GM23338 (cell line): ENCODE measurements around the gene ING3. TPM values are rescaled to one million over a fixed set of nuclear protein-coding genes. Genes with fewer than 3 reads are reported as not detected.

Experiments used
- ATAC-seq: fragments of 200-7000 bp; cut with Tn5 transposase; 3 replicates; pipeline ENCODE4 v1.9.1; 2020
- DNase-seq: peaks from one replicate; pipeline ENCODE4 v3.0.0-alpha.2; 2015; ENCODE audit warnings: low spot score
- H2AFZ ChIP-seq: fragments of 200-600 bp; sonication (generic); 2 replicates; pipeline ENCODE4 v1.8.0; 2016; ENCODE audit warnings: antibody characterized with exemption, mild to moderate bottlenecking, moderate library complexity
- H3F3A ChIP-seq: fragments of 200-600 bp; sonication (generic); replicated peaks from 2 replicates; pipeline ENCODE4 v1.8.0; 2017; ENCODE audit warnings: antibody characterized with exemption, mixed run types, low read depth
- H3K27ac ChIP-seq: fragments of 200-600 bp; sonication (generic); 2 replicates; pipeline ENCODE4 v1.6.1; 2016; ENCODE audit warnings: low read depth
- H3K27me3 ChIP-seq: fragments of 200-600 bp; sonication (generic); 2 replicates; pipeline ENCODE4 v1.8.0; 2016; ENCODE audit warnings: mild to moderate bottlenecking, mixed run types, moderate library complexity; ENCODE audit not compliant: insufficient read depth
- H3K36me3 ChIP-seq: fragments of 200-600 bp; sonication (generic); 2 replicates; pipeline ENCODE4 v1.8.0; 2016; ENCODE audit warnings: mild to moderate bottlenecking; ENCODE audit not compliant: insufficient read depth
- H3K4me1 ChIP-seq: fragments of 200-600 bp; sonication (generic); 2 replicates; pipeline ENCODE4 v1.8.0; 2016; ENCODE audit warnings: mild to moderate bottlenecking, moderate library complexity; ENCODE audit not compliant: insufficient read depth
- H3K4me2 ChIP-seq: fragments of 200-600 bp; sonication (generic); 2 replicates; pipeline ENCODE4 v1.7.1; 2017; ENCODE audit warnings: mixed run types
- H3K4me3 ChIP-seq: fragments of 200-600 bp; sonication (generic); 2 replicates; pipeline ENCODE4 v1.6.1; 2016; ENCODE audit warnings: mixed run types
- H3K79me2 ChIP-seq: fragments of 200-600 bp; sonication (generic); replicated peaks from 2 replicates; pipeline ENCODE4 v1.8.0; 2017; ENCODE audit warnings: mild to moderate bottlenecking; ENCODE audit not compliant: insufficient read depth
- H3K9me2 ChIP-seq: fragments of 200-600 bp; sonication (generic); 2 replicates; pipeline ENCODE4 v1.8.0; 2017; ENCODE audit not compliant: insufficient read depth
- H4K20me1 ChIP-seq: fragments of 200-600 bp; sonication (generic); replicated peaks from 2 replicates; pipeline ENCODE4 v1.8.0; 2017; ENCODE audit warnings: mild to moderate bottlenecking; ENCODE audit not compliant: insufficient read depth
- H3K27ac Mint-ChIP-seq: 2 replicates; pipeline ENCODE4 v1.8.0; 2020; ENCODE audit warnings: inconsistent platforms, mild to moderate bottlenecking, moderate library complexity, mixed read lengths
- H3K27me3 Mint-ChIP-seq: 3 replicates; pipeline ENCODE4 v1.8.0; 2022; ENCODE audit warnings: low read depth, mild to moderate bottlenecking, moderate library complexity, mixed read lengths, inconsistent platforms; ENCODE audit not compliant: insufficient read depth, poor library complexity
- H3K36me3 Mint-ChIP-seq: 3 replicates; pipeline ENCODE4 v1.8.0; 2021; ENCODE audit warnings: low read depth, mild to moderate bottlenecking, inconsistent platforms, moderate library complexity, mixed read lengths
- H3K4me1 Mint-ChIP-seq: 3 replicates; pipeline ENCODE4 v1.8.0; 2020; ENCODE audit warnings: mild to moderate bottlenecking, inconsistent platforms, mixed read lengths
- H3K4me3 Mint-ChIP-seq: 3 replicates; pipeline ENCODE4 v1.8.0; 2021; ENCODE audit warnings: moderate library complexity, mild to moderate bottlenecking, inconsistent platforms, mixed read lengths
- H3K9me3 Mint-ChIP-seq: 3 replicates; pipeline ENCODE4 v1.8.0; 2020; ENCODE audit warnings: moderate library complexity, mild to moderate bottlenecking, inconsistent platforms, mixed read lengths
- CREB1 ChIP-seq: fragments of 250-450 bp; sonication (Bioruptor Pico); IDR thresholded peaks from 2 replicates; pipeline ENCODE4 v1.5.0; 2020; ENCODE audit warnings: low read depth, mild to moderate bottlenecking, moderate library complexity
- EZH2 ChIP-seq: fragments of 200-600 bp; sonication (generic); IDR thresholded peaks from one replicate; pipeline ENCODE4 v1.8.0; 2017; ENCODE audit warnings: antibody characterized with exemption, mild to moderate bottlenecking, low read depth; ENCODE audit not compliant: unreplicated experiment
- EZH2phosphoT487 ChIP-seq: fragments of 200-600 bp; sonication (generic); IDR thresholded peaks from one replicate; pipeline ENCODE4 v1.8.1; 2018; ENCODE audit warnings: antibody characterized with exemption; ENCODE audit not compliant: unreplicated experiment
- JUNB ChIP-seq: IDR thresholded peaks from one replicate; pipeline ENCODE4 v1.6.1; 2016; ENCODE audit warnings: antibody characterized with exemption; ENCODE audit not compliant: unreplicated experiment
- NANOG ChIP-seq: IDR thresholded peaks from 2 replicates; pipeline ENCODE4 v1.6.1; 2016; ENCODE audit warnings: antibody characterized with exemption, borderline replicate concordance
- POLR2AphosphoS5 ChIP-seq: IDR thresholded peaks from 2 replicates; pipeline ENCODE4 v1.6.1; 2016; ENCODE audit warnings: antibody characterized with exemption, low read depth
- STAT1 ChIP-seq: IDR thresholded peaks from one replicate; pipeline ENCODE4 v1.6.1; 2016; ENCODE audit warnings: antibody characterized with exemption; ENCODE audit not compliant: unreplicated experiment
- ZNF114 ChIP-seq: fragments of 250-450 bp; sonication (Bioruptor Pico); IDR thresholded peaks from 2 replicates; pipeline ENCODE4 v1.5.0; 2020; ENCODE audit warnings: mild to moderate bottlenecking, moderate library complexity
- ZNF331 ChIP-seq: fragments of 250-450 bp; sonication (Bioruptor Pico); IDR thresholded peaks from 2 replicates; pipeline ENCODE4 v1.5.0; 2020; ENCODE audit warnings: low read depth, mild to moderate bottlenecking, moderate library complexity
- polyA plus RNA-seq: library from polyadenylated mRNA; unstranded; fragments of >200 nt; fragmentation: Nextera tagmentation; extraction: Ambion mirVana; gene quantifications from 2 replicates; pipeline ENCODE4 v1.2.1, GENCODE V29; 2016
- total RNA-seq: library from RNA; depleted of rRNA; stranded (reverse); fragments of >200 nt; shearing (Covaris generic); gene quantifications from 2 replicates; pipeline ENCODE4 v1.2.3, GENCODE V29; 2014
- TF ChIP-seq, protein P1 (sequence below), 2 experiments: fragments of 200-600 bp in 1 of 2; sonication (generic) in 1 of 2; conservative IDR thresholded peaks; 2 replicates each; pipeline versions ENCODE4 v1.5.1 to v1.6.1; 2016 to 2017; ENCODE audit warnings: antibody characterized with exemption in 2 of 2, low read depth in 2 of 2, mild to moderate bottlenecking in 2 of 2, moderate library complexity in 1 of 2
- TF ChIP-seq, protein P2 (sequence below): IDR thresholded peaks from 2 replicates; pipeline ENCODE4 v1.6.1; 2016; ENCODE audit warnings: antibody characterized with exemption
- TF ChIP-seq, protein P3 (sequence below): fragments of 250-450 bp; sonication (Bioruptor Pico); IDR thresholded peaks from 2 replicates; pipeline ENCODE4 v1.5.0; 2020; ENCODE audit warnings: mild to moderate bottlenecking, moderate library complexity

ING3 gene
- total and polyA plus RNA-seq, 2 experiments from 2014 or later = 17.8 to 26.2 TPM

DNA sequence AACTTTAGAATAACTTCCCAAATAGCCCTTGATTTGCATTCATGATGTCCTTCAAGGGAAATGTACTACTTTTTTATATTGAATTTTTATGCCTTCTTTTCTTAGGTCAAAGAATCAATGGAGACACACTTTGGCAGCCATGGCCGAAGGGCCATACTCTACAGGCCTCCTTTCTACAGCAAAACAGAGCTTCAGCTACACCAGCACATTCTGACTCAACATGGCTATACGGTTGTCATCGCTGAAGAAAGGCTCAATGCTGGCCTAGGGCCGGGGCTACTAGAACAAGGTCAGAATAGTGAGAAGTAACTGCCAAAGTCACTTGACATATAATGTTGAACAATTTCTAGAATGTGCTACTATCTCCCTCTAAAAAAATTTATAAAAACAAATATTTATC lies 65.0 kb downstream of the ING3 start:
- H3K4me1 ChIP-seq = no peaks in the 10 kb centered on the region
- H3K79me2 ChIP-seq = no peaks in the 10 kb centered on the region
- H4K20me1 ChIP-seq = no peaks in the 10 kb centered on the region
- no peak overlapping the region for H3K4me2 ChIP-seq
- no peaks in the 10 kb centered on the region for H3F3A ChIP-seq
- no peaks in the 10 kb centered on the region for H3K27me3 ChIP-seq
- Mint-ChIP-seq H3K27ac (no peak overlapping the region), H3K4me3 (no peak overlapping the region), H3K4me1 (no peaks in the 10 kb centered on the region), H3K36me3 (no peaks in the 10 kb centered on the region), H3K9me3 (no peaks in the 10 kb centered on the region), H3K27me3 (no peaks in the 10 kb centered on the region)
- DNase-seq (no peak), ATAC-seq (no peak)
- no peak overlapping the region for H2AFZ ChIP-seq
- H3K9me2 ChIP-seq = no peaks in the 10 kb centered on the region
- no peak overlapping the region for H3K4me3 ChIP-seq
- TF ChIP-seq CREB1 (CRISPR knock-in tag) (no peak), ZNF331 (no peak), NANOG (no peak), JUNB (no peak), STAT1 (no peak), ZNF114 (CRISPR knock-in tag) (no peak), EZH2phosphoT487 (no peak), EZH2 (no peak), POLR2AphosphoS5 (no peak)
- TF ChIP-seq, protein P1, sequence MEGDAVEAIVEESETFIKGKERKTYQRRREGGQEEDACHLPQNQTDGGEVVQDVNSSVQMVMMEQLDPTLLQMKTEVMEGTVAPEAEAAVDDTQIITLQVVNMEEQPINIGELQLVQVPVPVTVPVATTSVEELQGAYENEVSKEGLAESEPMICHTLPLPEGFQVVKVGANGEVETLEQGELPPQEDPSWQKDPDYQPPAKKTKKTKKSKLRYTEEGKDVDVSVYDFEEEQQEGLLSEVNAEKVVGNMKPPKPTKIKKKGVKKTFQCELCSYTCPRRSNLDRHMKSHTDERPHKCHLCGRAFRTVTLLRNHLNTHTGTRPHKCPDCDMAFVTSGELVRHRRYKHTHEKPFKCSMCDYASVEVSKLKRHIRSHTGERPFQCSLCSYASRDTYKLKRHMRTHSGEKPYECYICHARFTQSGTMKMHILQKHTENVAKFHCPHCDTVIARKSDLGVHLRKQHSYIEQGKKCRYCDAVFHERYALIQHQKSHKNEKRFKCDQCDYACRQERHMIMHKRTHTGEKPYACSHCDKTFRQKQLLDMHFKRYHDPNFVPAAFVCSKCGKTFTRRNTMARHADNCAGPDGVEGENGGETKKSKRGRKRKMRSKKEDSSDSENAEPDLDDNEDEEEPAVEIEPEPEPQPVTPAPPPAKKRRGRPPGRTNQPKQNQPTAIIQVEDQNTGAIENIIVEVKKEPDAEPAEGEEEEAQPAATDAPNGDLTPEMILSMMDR (conservative IDR thresholded peaks at IDR 0.05; ENCODE audit: low read depth in 2 of 2) = no peak
- TF ChIP-seq, protein P2, sequence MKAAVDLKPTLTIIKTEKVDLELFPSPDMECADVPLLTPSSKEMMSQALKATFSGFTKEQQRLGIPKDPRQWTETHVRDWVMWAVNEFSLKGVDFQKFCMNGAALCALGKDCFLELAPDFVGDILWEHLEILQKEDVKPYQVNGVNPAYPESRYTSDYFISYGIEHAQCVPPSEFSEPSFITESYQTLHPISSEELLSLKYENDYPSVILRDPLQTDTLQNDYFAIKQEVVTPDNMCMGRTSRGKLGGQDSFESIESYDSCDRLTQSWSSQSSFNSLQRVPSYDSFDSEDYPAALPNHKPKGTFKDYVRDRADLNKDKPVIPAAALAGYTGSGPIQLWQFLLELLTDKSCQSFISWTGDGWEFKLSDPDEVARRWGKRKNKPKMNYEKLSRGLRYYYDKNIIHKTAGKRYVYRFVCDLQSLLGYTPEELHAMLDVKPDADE = no peak
- TF ChIP-seq, protein P3, sequence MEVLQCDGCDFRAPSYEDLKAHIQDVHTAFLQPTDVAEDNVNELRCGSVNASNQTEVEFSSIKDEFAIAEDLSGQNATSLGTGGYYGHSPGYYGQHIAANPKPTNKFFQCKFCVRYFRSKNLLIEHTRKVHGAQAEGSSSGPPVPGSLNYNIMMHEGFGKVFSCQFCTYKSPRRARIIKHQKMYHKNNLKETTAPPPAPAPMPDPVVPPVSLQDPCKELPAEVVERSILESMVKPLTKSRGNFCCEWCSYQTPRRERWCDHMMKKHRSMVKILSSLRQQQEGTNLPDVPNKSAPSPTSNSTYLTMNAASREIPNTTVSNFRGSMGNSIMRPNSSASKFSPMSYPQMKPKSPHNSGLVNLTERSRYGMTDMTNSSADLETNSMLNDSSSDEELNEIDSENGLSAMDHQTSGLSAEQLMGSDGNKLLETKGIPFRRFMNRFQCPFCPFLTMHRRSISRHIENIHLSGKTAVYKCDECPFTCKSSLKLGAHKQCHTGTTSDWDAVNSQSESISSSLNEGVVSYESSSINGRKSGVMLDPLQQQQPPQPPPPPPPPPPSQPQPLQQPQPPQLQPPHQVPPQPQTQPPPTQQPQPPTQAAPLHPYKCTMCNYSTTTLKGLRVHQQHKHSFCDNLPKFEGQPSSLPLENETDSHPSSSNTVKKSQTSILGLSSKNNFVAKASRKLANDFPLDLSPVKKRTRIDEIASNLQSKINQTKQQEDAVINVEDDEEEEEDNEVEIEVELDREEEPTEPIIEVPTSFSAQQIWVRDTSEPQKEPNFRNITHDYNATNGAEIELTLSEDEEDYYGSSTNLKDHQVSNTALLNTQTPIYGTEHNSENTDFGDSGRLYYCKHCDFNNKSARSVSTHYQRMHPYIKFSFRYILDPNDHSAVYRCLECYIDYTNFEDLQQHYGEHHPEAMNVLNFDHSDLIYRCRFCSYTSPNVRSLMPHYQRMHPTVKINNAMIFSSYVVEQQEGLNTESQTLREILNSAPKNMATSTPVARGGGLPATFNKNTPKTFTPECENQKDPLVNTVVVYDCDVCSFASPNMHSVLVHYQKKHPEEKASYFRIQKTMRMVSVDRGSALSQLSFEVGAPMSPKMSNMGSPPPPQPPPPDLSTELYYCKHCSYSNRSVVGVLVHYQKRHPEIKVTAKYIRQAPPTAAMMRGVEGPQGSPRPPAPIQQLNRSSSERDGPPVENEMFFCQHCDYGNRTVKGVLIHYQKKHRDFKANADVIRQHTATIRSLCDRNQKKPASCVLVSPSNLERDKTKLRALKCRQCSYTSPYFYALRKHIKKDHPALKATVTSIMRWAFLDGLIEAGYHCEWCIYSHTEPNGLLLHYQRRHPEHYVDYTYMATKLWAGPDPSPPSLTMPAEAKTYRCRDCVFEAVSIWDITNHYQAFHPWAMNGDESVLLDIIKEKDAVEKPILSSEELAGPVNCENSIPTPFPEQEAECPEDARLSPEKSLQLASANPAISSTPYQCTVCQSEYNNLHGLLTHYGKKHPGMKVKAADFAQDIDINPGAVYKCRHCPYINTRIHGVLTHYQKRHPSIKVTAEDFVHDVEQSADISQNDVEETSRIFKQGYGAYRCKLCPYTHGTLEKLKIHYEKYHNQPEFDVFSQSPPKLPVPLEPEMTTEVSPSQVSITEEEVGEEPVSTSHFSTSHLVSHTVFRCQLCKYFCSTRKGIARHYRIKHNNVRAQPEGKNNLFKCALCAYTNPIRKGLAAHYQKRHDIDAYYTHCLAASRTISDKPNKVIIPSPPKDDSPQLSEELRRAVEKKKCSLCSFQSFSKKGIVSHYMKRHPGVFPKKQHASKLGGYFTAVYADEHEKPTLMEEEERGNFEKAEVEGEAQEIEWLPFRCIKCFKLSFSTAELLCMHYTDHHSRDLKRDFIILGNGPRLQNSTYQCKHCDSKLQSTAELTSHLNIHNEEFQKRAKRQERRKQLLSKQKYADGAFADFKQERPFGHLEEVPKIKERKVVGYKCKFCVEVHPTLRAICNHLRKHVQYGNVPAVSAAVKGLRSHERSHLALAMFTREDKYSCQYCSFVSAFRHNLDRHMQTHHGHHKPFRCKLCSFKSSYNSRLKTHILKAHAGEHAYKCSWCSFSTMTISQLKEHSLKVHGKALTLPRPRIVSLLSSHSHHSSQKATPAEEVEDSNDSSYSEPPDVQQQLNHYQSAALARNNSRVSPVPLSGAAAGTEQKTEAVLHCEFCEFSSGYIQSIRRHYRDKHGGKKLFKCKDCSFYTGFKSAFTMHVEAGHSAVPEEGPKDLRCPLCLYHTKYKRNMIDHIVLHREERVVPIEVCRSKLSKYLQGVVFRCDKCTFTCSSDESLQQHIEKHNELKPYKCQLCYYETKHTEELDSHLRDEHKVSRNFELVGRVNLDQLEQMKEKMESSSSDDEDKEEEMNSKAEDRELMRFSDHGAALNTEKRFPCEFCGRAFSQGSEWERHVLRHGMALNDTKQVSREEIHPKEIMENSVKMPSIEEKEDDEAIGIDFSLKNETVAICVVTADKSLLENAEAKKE (CRISPR knock-in tag) = no peak
- no peaks in the 10 kb centered on the region for H3K36me3 ChIP-seq
- no peak overlapping the region for H3K27ac ChIP-seq
